GM23338 (cell line): ENCODE data around the gene PRMT7. TPM values are rescaled to one million over a fixed set of nuclear protein-coding genes. Genes with fewer than 3 reads are reported as not detected.

Experiments
- ATAC-seq: fragments of 200-7000 bp; cut with Tn5 transposase; 3 replicates; pipeline ENCODE4 v1.9.1; 2020
- DNase-seq: peaks from one replicate; pipeline ENCODE4 v3.0.0-alpha.2; 2015; ENCODE audit warnings: low spot score
- H2AFZ ChIP-seq: fragments of 200-600 bp; sonication (generic); 2 replicates; pipeline ENCODE4 v1.8.0; 2016; ENCODE audit warnings: antibody characterized with exemption, mild to moderate bottlenecking, moderate library complexity
- H3F3A ChIP-seq: fragments of 200-600 bp; sonication (generic); replicated peaks from 2 replicates; pipeline ENCODE4 v1.8.0; 2017; ENCODE audit warnings: antibody characterized with exemption, mixed run types, low read depth
- H3K27ac ChIP-seq: fragments of 200-600 bp; sonication (generic); 2 replicates; pipeline ENCODE4 v1.6.1; 2016; ENCODE audit warnings: low read depth
- H3K27me3 ChIP-seq: fragments of 200-600 bp; sonication (generic); 2 replicates; pipeline ENCODE4 v1.8.0; 2016; ENCODE audit warnings: mild to moderate bottlenecking, mixed run types, moderate library complexity; ENCODE audit not compliant: insufficient read depth
- H3K36me3 ChIP-seq: fragments of 200-600 bp; sonication (generic); 2 replicates; pipeline ENCODE4 v1.8.0; 2016; ENCODE audit warnings: mild to moderate bottlenecking; ENCODE audit not compliant: insufficient read depth
- H3K4me1 ChIP-seq: fragments of 200-600 bp; sonication (generic); 2 replicates; pipeline ENCODE4 v1.8.0; 2016; ENCODE audit warnings: mild to moderate bottlenecking, moderate library complexity; ENCODE audit not compliant: insufficient read depth
- H3K4me2 ChIP-seq: fragments of 200-600 bp; sonication (generic); 2 replicates; pipeline ENCODE4 v1.7.1; 2017; ENCODE audit warnings: mixed run types
- H3K4me3 ChIP-seq: fragments of 200-600 bp; sonication (generic); 2 replicates; pipeline ENCODE4 v1.6.1; 2016; ENCODE audit warnings: mixed run types
- H3K79me2 ChIP-seq: fragments of 200-600 bp; sonication (generic); replicated peaks from 2 replicates; pipeline ENCODE4 v1.8.0; 2017; ENCODE audit warnings: mild to moderate bottlenecking; ENCODE audit not compliant: insufficient read depth
- H3K9me2 ChIP-seq: fragments of 200-600 bp; sonication (generic); 2 replicates; pipeline ENCODE4 v1.8.0; 2017; ENCODE audit not compliant: insufficient read depth
- H4K20me1 ChIP-seq: fragments of 200-600 bp; sonication (generic); replicated peaks from 2 replicates; pipeline ENCODE4 v1.8.0; 2017; ENCODE audit warnings: mild to moderate bottlenecking; ENCODE audit not compliant: insufficient read depth
- H3K27ac Mint-ChIP-seq: 2 replicates; pipeline ENCODE4 v1.8.0; 2020; ENCODE audit warnings: inconsistent platforms, mild to moderate bottlenecking, moderate library complexity, mixed read lengths
- H3K27me3 Mint-ChIP-seq: 3 replicates; pipeline ENCODE4 v1.8.0; 2022; ENCODE audit warnings: low read depth, mild to moderate bottlenecking, moderate library complexity, mixed read lengths, inconsistent platforms; ENCODE audit not compliant: insufficient read depth, poor library complexity
- H3K36me3 Mint-ChIP-seq: 3 replicates; pipeline ENCODE4 v1.8.0; 2021; ENCODE audit warnings: low read depth, mild to moderate bottlenecking, inconsistent platforms, moderate library complexity, mixed read lengths
- H3K4me1 Mint-ChIP-seq: 3 replicates; pipeline ENCODE4 v1.8.0; 2020; ENCODE audit warnings: mild to moderate bottlenecking, inconsistent platforms, mixed read lengths
- H3K4me3 Mint-ChIP-seq: 3 replicates; pipeline ENCODE4 v1.8.0; 2021; ENCODE audit warnings: moderate library complexity, mild to moderate bottlenecking, inconsistent platforms, mixed read lengths
- H3K9me3 Mint-ChIP-seq: 3 replicates; pipeline ENCODE4 v1.8.0; 2020; ENCODE audit warnings: moderate library complexity, mild to moderate bottlenecking, inconsistent platforms, mixed read lengths
- CREB1 ChIP-seq: fragments of 250-450 bp; sonication (Bioruptor Pico); IDR thresholded peaks from 2 replicates; pipeline ENCODE4 v1.5.0; 2020; ENCODE audit warnings: low read depth, mild to moderate bottlenecking, moderate library complexity
- CTCF ChIP-seq, 2 experiments: fragments of 200-600 bp in 1 of 2; sonication (generic) in 1 of 2; conservative IDR thresholded peaks; 2 replicates each; pipeline versions ENCODE4 v1.5.1 to v1.6.1; 2016 to 2017; ENCODE audit warnings: antibody characterized with exemption in 2 of 2, low read depth in 2 of 2, mild to moderate bottlenecking in 2 of 2, moderate library complexity in 1 of 2
- ETS1 ChIP-seq: IDR thresholded peaks from 2 replicates; pipeline ENCODE4 v1.6.1; 2016; ENCODE audit warnings: antibody characterized with exemption
- EZH2 ChIP-seq: fragments of 200-600 bp; sonication (generic); IDR thresholded peaks from one replicate; pipeline ENCODE4 v1.8.0; 2017; ENCODE audit warnings: antibody characterized with exemption, mild to moderate bottlenecking, low read depth; ENCODE audit not compliant: unreplicated experiment
- JUNB ChIP-seq: IDR thresholded peaks from one replicate; pipeline ENCODE4 v1.6.1; 2016; ENCODE audit warnings: antibody characterized with exemption; ENCODE audit not compliant: unreplicated experiment
- POLR2AphosphoS5 ChIP-seq: IDR thresholded peaks from 2 replicates; pipeline ENCODE4 v1.6.1; 2016; ENCODE audit warnings: antibody characterized with exemption, low read depth
- REST ChIP-seq: IDR thresholded peaks from one replicate; pipeline ENCODE4 v1.6.1; 2018; ENCODE audit warnings: antibody characterized with exemption; ENCODE audit not compliant: unreplicated experiment
- STAT1 ChIP-seq: IDR thresholded peaks from one replicate; pipeline ENCODE4 v1.6.1; 2016; ENCODE audit warnings: antibody characterized with exemption; ENCODE audit not compliant: unreplicated experiment
- ZNF114 ChIP-seq: fragments of 250-450 bp; sonication (Bioruptor Pico); IDR thresholded peaks from 2 replicates; pipeline ENCODE4 v1.5.0; 2020; ENCODE audit warnings: mild to moderate bottlenecking, moderate library complexity
- ZNF331 ChIP-seq: fragments of 250-450 bp; sonication (Bioruptor Pico); IDR thresholded peaks from 2 replicates; pipeline ENCODE4 v1.5.0; 2020; ENCODE audit warnings: low read depth, mild to moderate bottlenecking, moderate library complexity
- ZNF462 ChIP-seq: fragments of 250-450 bp; sonication (Bioruptor Pico); IDR thresholded peaks from 2 replicates; pipeline ENCODE4 v1.5.0; 2020; ENCODE audit warnings: mild to moderate bottlenecking, moderate library complexity
- polyA plus RNA-seq: library from polyadenylated mRNA; unstranded; fragments of >200 nt; fragmentation: Nextera tagmentation; extraction: Ambion mirVana; gene quantifications from 2 replicates; pipeline ENCODE4 v1.2.1, GENCODE V29; 2016
- total RNA-seq: library from RNA; depleted of rRNA; stranded (reverse); fragments of >200 nt; shearing (Covaris generic); gene quantifications from 2 replicates; pipeline ENCODE4 v1.2.3, GENCODE V29; 2014

PRMT7 gene
- total and polyA plus RNA-seq, 2 experiments from 2014 or later, result 20.2 to 65.3 TPM

GRCh38 chr16:68346892-68347480 lies 36.2 kb downstream of the PRMT7 start (continued):
- no peak for TF ChIP-seq ZNF462 (CRISPR knock-in tag)

GRCh38 chr16:68347605-68348004 lies 36.8 kb downstream of the PRMT7 start:
- ATAC-seq (no peak), DNase-seq (no peak)
- H3K36me3 ChIP-seq, result peaks cover 5% of the 10 kb centered on the region; the same call in 1 of the 2 replicates
- no peaks in the 10 kb centered on the region; the same call in 1 of the 2 replicates for H4K20me1 ChIP-seq
- no peak overlapping the region for H3K27ac Mint-ChIP-seq
- H3K9me3 Mint-ChIP-seq, result no peaks in the 10 kb centered on the region
- 0 out of 2 replicates have a peak, but pooled peaks cover 2% of the 10 kb centered on the region for H3F3A ChIP-seq
- no peak overlapping the region for H3K4me3 Mint-ChIP-seq
- H3K4me1 Mint-ChIP-seq, result no peaks in the 10 kb centered on the region
- H3K27me3 ChIP-seq, result no peaks in the 10 kb centered on the region
- no peaks in the 10 kb centered on the region for H3K9me2 ChIP-seq
- H2AFZ ChIP-seq, result no peak overlapping the region
- no peak overlapping the region for H3K27ac ChIP-seq
- H3K4me2 ChIP-seq, result no peak overlapping the region
- H3K79me2 ChIP-seq, result no peaks in the 10 kb centered on the region
- no peaks in the 10 kb centered on the region; the same call in 1 of the 2 replicates for H3K4me1 ChIP-seq
- H3K4me3 ChIP-seq, result no peak overlapping the region
- H3K27me3 Mint-ChIP-seq, result peaks cover 3% of the 10 kb centered on the region
- H3K36me3 Mint-ChIP-seq, result peaks cover 58% of the 10 kb centered on the region
- no peak for TF ChIP-seq POLR2AphosphoS5
- TF ChIP-seq REST, result no peak
- TF ChIP-seq STAT1, result no peak
- no peak for TF ChIP-seq CREB1 (CRISPR knock-in tag)
- TF ChIP-seq EZH2, result no peak
- TF ChIP-seq ZNF114 (CRISPR knock-in tag), result no peak
- TF ChIP-seq JUNB, result no peak
- no peak for TF ChIP-seq CTCF (conservative IDR thresholded peaks at IDR 0.05; ENCODE audit: low read depth in 2 of 2)
- TF ChIP-seq ZNF331, result no peak
- no peak for TF ChIP-seq ETS1
